K562 (cell line): ENCODE data around the gene PAX2. TPM values are rescaled to one million over a fixed set of nuclear protein-coding genes. Genes with fewer than 3 reads are reported as not detected.
A peak's percentile ranks its signal among the peaks of the same experiment; 100 is the strongest.

ENCODE experiments used
- BHLHE40 ChIP-seq: IDR thresholded peaks from 2 replicates; pipeline ENCODE4 v1.6.1; 2011; ENCODE audit warnings: low read length, improper control_type of control experiment
- CEBPG ChIP-seq, 3 experiments: fragments of 200-800 bp in 1 of 3; sonication (Bioruptor generic) in 1 of 3; sonication (generic) in 1 of 3; formaldehyde crosslinking in 1 of 3; IDR thresholded peaks in 2 of 3; conservative IDR thresholded peaks in 1 of 3; 2 replicates each; pipeline versions ENCODE4 v1.6.1 to v1.8.0; 2016 to 2022; ENCODE audit warnings: missing compliant biosample characterization in 2 of 3, missing genetic modification characterization in 2 of 3, mild to moderate bottlenecking in 1 of 3, missing genetic modification reagents in 1 of 3
- ESRRA ChIP-seq: fragments of 450-650 bp; IDR thresholded peaks from 2 replicates; pipeline ENCODE4 v1.6.1; 2014; ENCODE audit warnings: low read depth, mild to moderate bottlenecking, moderate library complexity, borderline replicate concordance
- GATAD2B ChIP-seq: fragments of 450-650 bp; IDR thresholded peaks from 2 replicates; pipeline ENCODE4 v1.6.1; 2017; ENCODE audit warnings: mild to moderate bottlenecking, borderline replicate concordance
- MIER1 ChIP-seq: fragments of 450-650 bp; IDR thresholded peaks from 2 replicates; pipeline ENCODE4 v1.6.1; 2016; ENCODE audit warnings: antibody characterized with exemption, mild to moderate bottlenecking, low read depth
- MTA1 ChIP-seq: fragments of 450-650 bp; IDR thresholded peaks from 2 replicates; pipeline ENCODE4 v1.6.1; 2017; ENCODE audit warnings: borderline replicate concordance
- POLR3G ChIP-seq: IDR thresholded peaks from 2 replicates; pipeline ENCODE4 v1.6.1; 2011; ENCODE audit not compliant: insufficient read length, insufficient replicate concordance; ENCODE audit errors: extremely low read depth
- RAD51 ChIP-seq: fragments of 450-650 bp; IDR thresholded peaks from 2 replicates; pipeline ENCODE4 v1.7.1; 2016; ENCODE audit warnings: low read depth, mild to moderate bottlenecking, borderline replicate concordance
- SMAD4 ChIP-seq: fragments of 250-450 bp; sonication (Bioruptor Pico); conservative IDR thresholded peaks from 2 replicates; pipeline ENCODE4 v1.8.0; 2021; ENCODE audit warnings: inconsistent platforms, mild to moderate bottlenecking, moderate library complexity
- SPI1 ChIP-seq: IDR thresholded peaks from 2 replicates; pipeline ENCODE4 v1.6.1; 2011; ENCODE audit warnings: low read depth, low read length, control low read depth, borderline replicate concordance
- TEAD4 ChIP-seq, 2 experiments: sonication (generic) in 1 of 2; formaldehyde crosslinking in 1 of 2; IDR thresholded peaks; 2 replicates each; pipeline versions ENCODE4 v1.6.1 to v1.8.0; 2012 to 2022; ENCODE audit warnings: borderline replicate concordance in 1 of 2, inconsistent platforms in 1 of 2, low read length in 1 of 2, mild to moderate bottlenecking in 1 of 2, missing genetic modification reagents in 1 of 2
- ZNF239 ChIP-seq: fragments of 250-450 bp; sonication (Bioruptor Pico); IDR thresholded peaks from 2 replicates; pipeline ENCODE4 v1.4.0; 2020; ENCODE audit warnings: mild to moderate bottlenecking
- ZNF668 ChIP-seq: fragments of 250-450 bp; sonication (Bioruptor Pico); IDR thresholded peaks from 2 replicates; pipeline ENCODE4 v1.8.0; 2022; ENCODE audit warnings: mild to moderate bottlenecking, inconsistent platforms
- polyA plus RNA-seq, 8 experiments: library from polyadenylated mRNA; depleted of rRNA in 4 of 8; stranded (reverse) in 5 of 8; unstranded in 3 of 8; fragments of >200 nt; fragmentation: Nextera tagmentation in 2 of 8; fragmentation: Illumina TruSeq in 1 of 8; extraction: Ambion mirVana in 2 of 8; extraction: Trizol in 1 of 8; gene quantifications; 2 replicates each; pipeline versions ENCODE4 v1.2.1 to v1.2.3, GENCODE V29; 2011 to 2014; ENCODE audit warnings: inconsistent platforms in 1 of 8, missing spikeins in 1 of 8
- total RNA-seq, 7 experiments: library from RNA; depleted of rRNA in 6 of 7; stranded (reverse); fragments of >200 nt in 6 of 7; fragmentation: Illumina TruSeq in 2 of 7; extraction: Trizol in 2 of 7; gene quantifications; 2 replicates each; pipeline versions ENCODE4 v1.2.1 to v1.2.3, GENCODE V29; 2011 to 2021; ENCODE audit warnings: low replicate concordance in 1 of 7
- TF ChIP-seq, protein P1 (sequence below): fragments of 450-650 bp; IDR thresholded peaks from 2 replicates; pipeline ENCODE4 v1.6.1; 2016; ENCODE audit warnings: mild to moderate bottlenecking
- TF ChIP-seq, protein P2 (sequence below): fragments of 250-450 bp; sonication (Bioruptor Pico); IDR thresholded peaks from 2 replicates; pipeline ENCODE4 v1.9.0; 2021; ENCODE audit warnings: mild to moderate bottlenecking, inconsistent platforms

Gene PAX2
- total and polyA plus RNA-seq, 9 of the 15 experiments (the other 6 are each of a cell fraction or from before 2014, with no cell fraction given): not detected

DNA sequence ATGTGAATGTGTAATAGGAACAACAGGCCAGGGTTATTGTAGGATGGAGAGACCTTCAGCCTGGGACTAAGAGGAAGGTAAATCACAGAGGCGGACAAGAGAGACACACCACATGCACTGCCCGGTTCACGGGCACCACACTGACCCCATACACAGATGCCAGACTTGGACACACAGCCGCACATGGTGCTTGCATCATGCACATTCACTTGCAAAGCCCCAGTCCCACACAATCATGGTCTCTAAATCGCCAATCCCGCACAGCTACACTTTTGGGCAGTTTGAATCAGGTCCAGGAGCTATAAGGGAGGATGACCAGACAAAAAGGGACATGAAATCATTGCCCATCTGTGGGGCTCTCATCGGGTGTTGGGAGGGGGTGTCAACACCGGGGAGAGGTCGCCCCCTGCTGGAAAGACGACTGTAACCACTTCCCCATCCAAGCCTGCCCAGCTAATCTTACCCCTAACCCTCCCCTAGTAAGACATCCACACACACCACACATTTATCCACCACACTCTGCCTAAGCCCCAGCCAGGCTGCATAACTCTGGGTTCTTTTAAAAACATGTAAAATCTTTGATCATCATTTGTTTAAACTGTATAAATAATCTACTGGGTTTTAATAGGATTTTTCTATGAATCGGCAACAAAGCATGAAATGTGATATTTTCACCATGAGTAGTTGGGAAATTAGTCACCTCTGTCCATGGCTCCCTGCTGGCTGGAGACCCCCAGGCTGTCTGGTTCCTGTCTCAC lies 126.8 kb downstream of the PAX2 start (continued):
- no peak for TF ChIP-seq MTA1
- TF ChIP-seq CEBPG (CRISPR knock-in tag; IDR thresholded peaks at IDR 0.05): peak; percentile 37; the same call in 1 of the 2 replicates
- TF ChIP-seq CEBPG (tag; conservative IDR thresholded peaks at IDR 0.05 in 1 of 2, IDR thresholded peaks at IDR 0.05 in 1 of 2): no peak
- no peak for TF ChIP-seq ZNF668 (CRISPR knock-in tag)
- TF ChIP-seq, protein P1, sequence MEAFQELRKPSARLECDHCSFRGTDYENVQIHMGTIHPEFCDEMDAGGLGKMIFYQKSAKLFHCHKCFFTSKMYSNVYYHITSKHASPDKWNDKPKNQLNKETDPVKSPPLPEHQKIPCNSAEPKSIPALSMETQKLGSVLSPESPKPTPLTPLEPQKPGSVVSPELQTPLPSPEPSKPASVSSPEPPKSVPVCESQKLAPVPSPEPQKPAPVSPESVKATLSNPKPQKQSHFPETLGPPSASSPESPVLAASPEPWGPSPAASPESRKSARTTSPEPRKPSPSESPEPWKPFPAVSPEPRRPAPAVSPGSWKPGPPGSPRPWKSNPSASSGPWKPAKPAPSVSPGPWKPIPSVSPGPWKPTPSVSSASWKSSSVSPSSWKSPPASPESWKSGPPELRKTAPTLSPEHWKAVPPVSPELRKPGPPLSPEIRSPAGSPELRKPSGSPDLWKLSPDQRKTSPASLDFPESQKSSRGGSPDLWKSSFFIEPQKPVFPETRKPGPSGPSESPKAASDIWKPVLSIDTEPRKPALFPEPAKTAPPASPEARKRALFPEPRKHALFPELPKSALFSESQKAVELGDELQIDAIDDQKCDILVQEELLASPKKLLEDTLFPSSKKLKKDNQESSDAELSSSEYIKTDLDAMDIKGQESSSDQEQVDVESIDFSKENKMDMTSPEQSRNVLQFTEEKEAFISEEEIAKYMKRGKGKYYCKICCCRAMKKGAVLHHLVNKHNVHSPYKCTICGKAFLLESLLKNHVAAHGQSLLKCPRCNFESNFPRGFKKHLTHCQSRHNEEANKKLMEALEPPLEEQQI: no peak
- no peak for TF ChIP-seq SMAD4 (CRISPR knock-in tag)
- no peak for TF ChIP-seq BHLHE40
- no peak for TF ChIP-seq POLR3G
- TF ChIP-seq MIER1: no peak
- TF ChIP-seq ZNF239 (CRISPR knock-in tag): no peak
- TF ChIP-seq SPI1: peak; percentile 85
- TF ChIP-seq, protein P2, sequence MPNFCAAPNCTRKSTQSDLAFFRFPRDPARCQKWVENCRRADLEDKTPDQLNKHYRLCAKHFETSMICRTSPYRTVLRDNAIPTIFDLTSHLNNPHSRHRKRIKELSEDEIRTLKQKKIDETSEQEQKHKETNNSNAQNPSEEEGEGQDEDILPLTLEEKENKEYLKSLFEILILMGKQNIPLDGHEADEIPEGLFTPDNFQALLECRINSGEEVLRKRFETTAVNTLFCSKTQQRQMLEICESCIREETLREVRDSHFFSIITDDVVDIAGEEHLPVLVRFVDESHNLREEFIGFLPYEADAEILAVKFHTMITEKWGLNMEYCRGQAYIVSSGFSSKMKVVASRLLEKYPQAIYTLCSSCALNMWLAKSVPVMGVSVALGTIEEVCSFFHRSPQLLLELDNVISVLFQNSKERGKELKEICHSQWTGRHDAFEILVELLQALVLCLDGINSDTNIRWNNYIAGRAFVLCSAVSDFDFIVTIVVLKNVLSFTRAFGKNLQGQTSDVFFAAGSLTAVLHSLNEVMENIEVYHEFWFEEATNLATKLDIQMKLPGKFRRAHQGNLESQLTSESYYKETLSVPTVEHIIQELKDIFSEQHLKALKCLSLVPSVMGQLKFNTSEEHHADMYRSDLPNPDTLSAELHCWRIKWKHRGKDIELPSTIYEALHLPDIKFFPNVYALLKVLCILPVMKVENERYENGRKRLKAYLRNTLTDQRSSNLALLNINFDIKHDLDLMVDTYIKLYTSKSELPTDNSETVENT (CRISPR knock-in tag): no peak
- TF ChIP-seq RAD51: no peak
- TF ChIP-seq ESRRA: no peak
- no peak for TF ChIP-seq TEAD4 (IDR thresholded peaks at IDR 0.05; ENCODE audit: low read length)
- no peak for TF ChIP-seq TEAD4 (CRISPR knock-in tag; IDR thresholded peaks at IDR 0.05; ENCODE audit: borderline replicate concordance)
- TF ChIP-seq GATAD2B: no peak
